H1 (cell line): Measurements from ENCODE around the gene ITPKB. TPM values are rescaled to one million over a fixed set of nuclear protein-coding genes. Genes with fewer than 3 reads are reported as not detected.

Experiments used
- CTBP2 ChIP-seq: IDR thresholded peaks from 2 replicates; pipeline ENCODE4 v1.7.0; 2011; ENCODE audit warnings: borderline replicate concordance, mild to moderate bottlenecking, moderate library complexity, mixed read lengths, low read length; ENCODE audit not compliant: insufficient read depth, insufficient read length
- POLR2AphosphoS5 ChIP-seq: IDR thresholded peaks from 2 replicates; pipeline ENCODE4 v1.6.1; 2011; ENCODE audit warnings: low read depth, low read length
- SP2 ChIP-seq: IDR thresholded peaks from 2 replicates; pipeline ENCODE4 v1.6.1; 2012; ENCODE audit warnings: mild to moderate bottlenecking, low read length, inconsistent platforms
- polyA plus RNA-seq, 7 experiments: library from polyadenylated mRNA; depleted of rRNA in 3 of 7; stranded (reverse) in 5 of 7; unstranded in 2 of 7; fragments of >200 nt in 5 of 7; fragments of 200-250 nt in 2 of 7; gene quantifications; 1 replicate in 5 of 7; 2 replicates in 1 of 7; 4 replicates in 1 of 7; pipeline versions ENCODE4 v1.2.1 to v1.2.3, GENCODE V29; 2011 to 2013; ENCODE audit warnings: missing spikeins in 2 of 7, mixed read lengths in 2 of 7
- total RNA-seq: library from RNA; stranded (reverse); fragmentation: NEBNext Ultra II Directional; extraction: Animal tissue kit (Norgen Biotek cat#: 25700); gene quantifications from 2 replicates; pipeline ENCODE4 v1.2.1, GENCODE V29; 2021
- TF ChIP-seq, protein P1 (sequence below): IDR thresholded peaks from 2 replicates; pipeline ENCODE4 v1.6.1; 2012; ENCODE audit warnings: inconsistent platforms

The ITPKB gene
- total and polyA plus RNA-seq, 2 of the 8 experiments (the other 6 are each of a cell fraction or from before 2014, with no cell fraction given), result 1.7 to 4.8 TPM

DNA sequence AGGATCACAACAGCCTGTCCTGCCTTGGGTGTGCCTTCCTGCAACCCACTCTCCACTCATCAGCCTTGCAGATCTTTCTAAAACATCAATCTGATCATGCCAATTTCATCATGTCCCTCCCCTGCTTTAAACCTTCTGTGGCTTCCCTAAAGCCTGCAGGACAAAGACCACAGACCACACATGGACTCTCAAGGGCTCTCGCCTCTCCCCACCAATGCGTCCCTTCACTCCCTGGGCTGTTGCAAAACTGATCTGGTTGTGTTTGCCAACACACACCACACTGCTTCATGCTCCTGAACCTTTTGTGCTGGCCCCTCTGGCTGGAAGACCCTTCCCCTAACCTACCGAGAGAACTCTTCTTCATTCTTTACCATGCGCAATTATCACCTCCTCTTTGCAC is 72.4 kb downstream of the ITPKB start (continued):
- no peak for TF ChIP-seq CTBP2
- TF ChIP-seq POLR2AphosphoS5, result no peak
- TF ChIP-seq, protein P1, sequence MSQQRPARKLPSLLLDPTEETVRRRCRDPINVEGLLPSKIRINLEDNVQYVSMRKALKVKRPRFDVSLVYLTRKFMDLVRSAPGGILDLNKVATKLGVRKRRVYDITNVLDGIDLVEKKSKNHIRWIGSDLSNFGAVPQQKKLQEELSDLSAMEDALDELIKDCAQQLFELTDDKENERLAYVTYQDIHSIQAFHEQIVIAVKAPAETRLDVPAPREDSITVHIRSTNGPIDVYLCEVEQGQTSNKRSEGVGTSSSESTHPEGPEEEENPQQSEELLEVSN, result no peak
- TF ChIP-seq SP2, result no peak
